NCI-H524 (cell line): ENCODE results near the gene MBD3L2.
"Not testable (repeated sequence)": the region's sequence is repeated elsewhere in the genome, so short reads cannot be mapped to it uniquely, and the experiment has no call there.

Experiments used
- DNase-seq, 2 experiments: peaks; one replicate each; lab custom pipeline; 2025; lab: John Stamatoyannopoulos, UW

Gene MBD3L2

GRCh38 chr19:7049021-7049420 is at the start of gene MBD3L2:
TSS of gene MBD3L2 (plus strand) at chr19:7049321. CDS start at chr19:7049374, 53 bp downstream.
- DNase-seq: not testable (repeated sequence)

DNA sequence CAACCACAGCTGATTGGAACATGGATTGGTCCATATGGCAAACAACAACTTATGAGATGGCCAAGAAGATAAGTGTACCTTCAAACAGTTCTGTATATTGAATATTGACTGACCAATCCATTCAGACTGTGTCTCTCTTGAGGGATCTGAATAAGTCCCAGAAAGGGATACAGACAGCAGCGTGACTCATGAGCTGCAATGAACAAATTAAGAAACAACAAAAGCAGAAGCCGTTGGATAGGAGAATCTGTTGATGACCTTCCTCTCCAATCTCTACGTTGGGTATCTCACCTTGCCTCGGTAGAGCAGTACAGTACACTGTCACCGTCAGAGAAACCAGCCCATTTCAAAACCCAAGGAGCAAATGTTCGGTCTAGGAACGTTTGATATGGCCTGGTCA is 49.2 kb upstream of the MBD3L2 start:
- no peak for DNase-seq

DNA sequence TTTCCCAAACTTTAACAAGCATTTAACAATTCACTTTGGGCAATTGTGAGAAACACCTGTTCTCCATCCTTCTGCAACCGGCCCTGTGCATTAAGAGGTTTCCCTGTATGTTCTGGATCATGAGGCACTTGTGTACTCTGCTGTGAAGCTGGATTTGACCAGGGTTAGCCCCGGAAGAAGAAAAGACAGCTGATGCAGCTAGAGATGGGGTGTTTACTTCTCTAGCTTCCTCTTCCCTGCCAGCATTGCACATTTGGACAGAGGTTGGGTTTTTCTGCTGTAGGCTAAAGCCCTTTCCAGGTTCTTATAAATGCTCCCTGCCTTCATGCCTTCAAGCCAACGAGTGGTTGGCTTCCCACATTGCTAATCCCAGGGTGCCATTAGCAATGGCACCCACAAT is 48.8 kb upstream of the MBD3L2 start:
- DNase-seq: no peak

GRCh38 chr19:7000816-7001215 is 48.3 kb upstream of the MBD3L2 start:
- no peak for DNase-seq

GRCh38 chr19:7004313-7004931 is 44.7 kb upstream of the MBD3L2 start:
- no peak for DNase-seq

- no peak for DNase-seq
Observed at GRCh38 chr19:7006135-7006704, 42.9 kb upstream of the MBD3L2 start.

- no peak for DNase-seq
Observed at GRCh38 chr19:7007859-7008258, 41.3 kb upstream of the MBD3L2 start.

- DNase-seq: no peak
Observed at GRCh38 chr19:7010722-7011593, 38.2 kb upstream of the MBD3L2 start.

GRCh38 chr19:7013678-7014077 is 35.4 kb upstream of the MBD3L2 start:
- no peak for DNase-seq

GRCh38 chr19:7018828-7019227 is 30.3 kb upstream of the MBD3L2 start:
- DNase-seq: no peak

- not testable (repeated sequence) for DNase-seq
Observed at GRCh38 chr19:7021331-7021730, 27.8 kb upstream of the MBD3L2 start, which contains the start of gene MBD3L2B. TSS of gene MBD3L2B (minus strand) at chr19:7021431. CDS start at chr19:7021397, 34 bp downstream.

DNA sequence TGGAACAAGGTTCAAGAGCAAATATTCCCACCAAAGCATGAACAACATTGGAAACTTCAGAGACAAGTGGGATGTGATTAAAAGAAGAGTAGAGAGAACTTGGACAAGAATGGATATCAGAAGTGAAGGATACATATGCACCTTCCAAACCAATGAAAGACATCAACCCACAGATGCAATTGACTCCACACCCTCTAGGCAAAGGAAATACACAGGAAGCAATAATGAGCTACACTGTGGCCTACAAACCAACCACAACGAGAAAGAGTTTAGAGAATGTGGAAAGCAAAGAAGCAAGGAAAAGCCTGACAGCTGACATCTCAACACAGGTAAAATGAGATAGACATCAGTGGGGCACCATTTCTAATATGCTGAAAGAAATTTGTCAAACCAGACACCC is 20.3 kb upstream of the MBD3L2 start:
- not testable (repeated sequence) for DNase-seq

- not testable (repeated sequence) for DNase-seq
Observed at GRCh38 chr19:7030278-7030677, 18.8 kb upstream of the MBD3L2 start, which contains the start of gene MBD3L5. TSS of gene MBD3L5 (plus strand) at chr19:7030578. CDS start at chr19:7030612, 34 bp downstream.

DNA sequence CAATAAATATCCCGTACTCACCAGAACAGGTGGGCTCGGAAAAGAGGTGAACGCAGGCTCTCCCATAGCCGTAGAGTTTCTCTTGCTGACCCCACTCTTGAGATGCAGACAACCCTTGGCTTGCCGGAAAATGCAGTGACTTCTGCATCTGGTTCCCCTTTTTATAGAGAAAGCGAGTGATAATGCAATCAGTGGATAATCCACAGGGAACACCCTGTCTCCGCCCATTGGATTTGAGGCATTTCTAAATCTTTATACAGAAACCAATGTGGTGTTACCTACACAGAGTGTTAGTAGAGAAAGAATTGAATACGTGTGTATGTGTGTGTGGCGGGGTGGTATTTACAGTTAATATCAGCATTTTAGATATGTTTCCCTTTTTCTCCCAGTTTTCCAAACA is 9.0 kb upstream of the MBD3L2 start, which contains the start of gene MBD3L4:
Gene MBD3L4 (minus strand): TSS at position 101 of the 400 bp plus-strand sequence. CDS start 35 bp downstream, at position 66.
- DNase-seq: not testable (repeated sequence)

DNA sequence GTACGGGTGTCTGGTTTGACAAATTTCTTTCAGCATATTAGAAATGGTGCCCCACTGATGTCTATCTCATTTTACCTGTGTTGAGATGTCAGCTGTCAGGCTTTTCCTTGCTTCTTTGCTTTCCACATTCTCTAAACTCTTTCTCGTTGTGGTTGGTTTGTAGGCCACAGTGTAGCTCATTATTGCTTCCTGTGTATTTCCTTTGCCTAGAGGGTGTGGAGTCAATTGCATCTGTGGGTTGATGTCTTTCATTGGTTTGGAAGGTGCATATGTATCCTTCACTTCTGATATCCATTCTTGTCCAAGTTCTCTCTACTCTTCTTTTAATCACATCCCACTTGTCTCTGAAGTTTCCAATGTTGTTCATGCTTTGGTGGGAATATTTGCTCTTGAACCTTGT is 7.6 kb upstream of the MBD3L2 start:
- not testable (repeated sequence) for DNase-seq

GRCh38 chr19:7051421-7051820 is 2.3 kb downstream of the MBD3L2 start:
- not testable (repeated sequence) for DNase-seq

DNA sequence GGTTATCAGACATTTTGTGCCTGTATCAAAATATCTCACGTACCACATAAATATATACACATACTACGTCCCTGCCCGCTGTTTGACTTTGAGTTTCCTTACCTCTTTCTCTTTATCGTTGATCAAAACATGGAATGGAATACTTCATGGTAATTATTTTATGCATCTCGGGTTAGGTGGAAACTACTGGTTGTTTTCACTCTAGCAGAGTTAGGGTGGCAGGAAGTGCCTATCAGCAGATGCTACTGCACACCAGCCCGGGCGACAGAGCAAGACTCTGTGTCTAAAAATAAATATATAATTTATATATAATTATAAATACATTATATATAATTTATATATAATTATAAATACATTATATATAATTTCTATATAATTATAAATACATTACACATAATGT is 3.8 kb downstream of the MBD3L2 start:
- DNase-seq: not testable (repeated sequence)

GRCh38 chr19:7054635-7055368 is 5.7 kb downstream of the MBD3L2 start:
- not testable (repeated sequence) for DNase-seq

GRCh38 chr19:7055679-7056078 is 6.6 kb downstream of the MBD3L2 start:
- DNase-seq: not testable (repeated sequence)

- DNase-seq: not testable (repeated sequence)
Observed at GRCh38 chr19:7056371-7056770, 7.2 kb downstream of the MBD3L2 start.

- not testable (repeated sequence) for DNase-seq
Observed at GRCh38 chr19:7058576-7058975, 9.5 kb downstream of the MBD3L2 start, which contains the start of gene MBD3L3. TSS of gene MBD3L3 (minus strand) at chr19:7058676. CDS start at chr19:7058605, 71 bp downstream.

DNA sequence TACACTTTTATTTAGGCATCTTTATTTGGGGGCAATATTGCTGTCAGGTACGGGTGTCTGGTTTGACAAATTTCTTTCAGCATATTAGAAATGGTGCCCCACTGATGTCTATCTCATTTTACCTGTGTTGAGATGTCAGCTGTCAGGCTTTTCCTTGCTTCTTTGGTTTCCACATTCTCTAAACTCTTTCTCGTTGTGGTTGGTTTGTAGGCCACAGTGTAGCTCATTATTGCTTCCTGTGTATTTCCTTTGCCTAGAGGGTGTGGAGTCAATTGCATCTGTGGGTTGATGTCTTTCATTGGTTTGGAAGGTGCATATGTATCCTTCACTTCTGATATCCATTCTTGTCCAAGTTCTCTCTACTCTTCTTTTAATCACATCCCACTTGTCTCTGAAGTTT is 10.9 kb downstream of the MBD3L2 start:
- DNase-seq: not testable (repeated sequence)
